GM18873 (cell line): Measurements from ENCODE around the gene TCF3.

Experiments
- ATAC-seq: cut with Tn5 transposase; IDR thresholded peaks from one replicate; pipeline ENCODE4 v1.9.1; 2021; ENCODE audit warnings: mild to moderate bottlenecking, moderate library complexity, moderate number of reproducible peaks; ENCODE audit not compliant: unreplicated experiment, low FRiP score

The TCF3 gene

GRCh38 chr19:1633269-1633826 lies 19.1 kb downstream of the TCF3 start:
- ATAC-seq = no peak

- no peak for ATAC-seq
These were observed 19.8 kb downstream of the TCF3 start for GRCh38 chr19:1632462-1633268.

GRCh38 chr19:1631557-1632100 lies 20.8 kb downstream of the TCF3 start:
- no peak for ATAC-seq

GRCh38 chr19:1630811-1631210 lies 21.6 kb downstream of the TCF3 start:
- no peak for ATAC-seq

- ATAC-seq = no peak
These were observed 22.4 kb downstream of the TCF3 start for GRCh38 chr19:1630012-1630411.

- no peak for ATAC-seq
These were observed 23.1 kb downstream of the TCF3 start for GRCh38 chr19:1629256-1629808.

GRCh38 chr19:1627194-1627593 lies 25.2 kb downstream of the TCF3 start:
- ATAC-seq = no peak

GRCh38 chr19:1626417-1627010 lies 25.9 kb downstream of the TCF3 start:
- ATAC-seq = no peak

GRCh38 chr19:1624458-1624857 lies 28.0 kb downstream of the TCF3 start:
- no peak for ATAC-seq

GRCh38 chr19:1622541-1622940 lies 29.9 kb downstream of the TCF3 start:
- no peak for ATAC-seq

GRCh38 chr19:1622007-1622406 lies 30.4 kb downstream of the TCF3 start:
- ATAC-seq = no peak

GRCh38 chr19:1621574-1621973 lies 30.8 kb downstream of the TCF3 start:
- ATAC-seq = no peak

- no peak for ATAC-seq
These were observed 31.4 kb downstream of the TCF3 start for GRCh38 chr19:1621021-1621420.

- ATAC-seq = no peak
These were observed 31.9 kb downstream of the TCF3 start for GRCh38 chr19:1620502-1620901.

- no peak for ATAC-seq
These were observed 32.7 kb downstream of the TCF3 start for GRCh38 chr19:1619703-1620102.

- ATAC-seq = no peak
These were observed 33.3 kb downstream of the TCF3 start for GRCh38 chr19:1619094-1619439.

GRCh38 chr19:1618157-1619093 lies 34.0 kb downstream of the TCF3 start:
- no peak for ATAC-seq

GRCh38 chr19:1616875-1617274 lies 35.5 kb downstream of the TCF3 start:
- no peak for ATAC-seq

- ATAC-seq = no peak
These were observed 36.0 kb downstream of the TCF3 start for GRCh38 chr19:1616396-1616795.

GRCh38 chr19:1615156-1615765 lies 37.2 kb downstream of the TCF3 start:
- ATAC-seq = no peak
